Gastrocnemius medialis (tissue), 4 donors: ENCODE measurements around the gene LACRT.

Source experiments
- CTCF ChIP-seq, 5 experiments: fragments of 450-650 bp in 3 of 5; fragments of 200-600 bp in 2 of 5; sonication (generic) in 2 of 5; IDR thresholded peaks in 4 of 5; conservative IDR thresholded peaks in 1 of 5; 1 replicate in 4 of 5; 2 replicates in 1 of 5; pipeline ENCODE4 v1.5.1; 2016 to 2019; ENCODE audit warnings: antibody characterized with exemption in 5 of 5, mild to moderate bottlenecking in 3 of 5, moderate library complexity in 3 of 5
- POLR2A ChIP-seq, 2 donors: fragments of 450-650 bp; IDR thresholded peaks; one replicate each; pipeline ENCODE4 v1.6.1; 2017; ENCODE audit warnings: antibody characterized with exemption in 2 of 2, mild to moderate bottlenecking in 2 of 2, moderate library complexity in 2 of 2

DNA sequence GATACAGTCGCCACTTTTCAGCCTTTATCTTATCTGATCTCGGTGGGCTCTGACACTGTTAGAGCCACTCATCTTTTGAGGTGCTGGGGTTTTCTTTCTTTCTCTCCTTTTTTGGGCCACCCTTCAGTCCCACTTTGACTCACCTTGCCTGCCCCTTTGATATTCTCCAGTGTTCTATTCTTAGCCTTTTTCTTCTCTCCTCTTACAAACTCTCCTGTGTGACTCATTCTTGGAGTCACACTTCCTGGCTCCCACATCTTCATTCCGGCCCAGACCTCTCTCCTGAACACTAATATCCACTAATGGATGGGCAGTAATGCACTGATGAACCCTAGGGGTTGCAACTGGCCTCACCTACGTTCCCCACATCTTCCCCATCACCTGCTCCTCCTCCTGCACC, 15.7 kb upstream of the LACRT start:
- TF ChIP-seq CTCF (IDR thresholded peaks at IDR 0.05 in 4 of 5, conservative IDR thresholded peaks at IDR 0.05 in 1 of 5): no peak
- no peak for TF ChIP-seq POLR2A (IDR thresholded peaks at IDR 0.05)
